IPS-15b (cell line): ENCODE results near the gene LFNG.

Experiments
- H3K27me3 ChIP-seq: one replicate; pipeline ENCODE4 v1.6.1; 2013; ENCODE audit warnings: low read length; ENCODE audit not compliant: control insufficient read depth, insufficient read depth
- H3K36me3 ChIP-seq: one replicate; pipeline ENCODE4 v1.6.1; 2013; ENCODE audit warnings: low read length; ENCODE audit not compliant: control insufficient read depth, insufficient read depth
- H3K4me1 ChIP-seq: one replicate; pipeline ENCODE4 v1.6.1; 2013; ENCODE audit warnings: mild to moderate bottlenecking, low read length; ENCODE audit not compliant: control insufficient read depth, insufficient read depth
- H3K4me3 ChIP-seq: one replicate; pipeline ENCODE4 v1.5.1; 2013; ENCODE audit warnings: low read depth, low read length
- H3K9ac ChIP-seq: one replicate; pipeline ENCODE4 v1.6.1; 2013; ENCODE audit warnings: low read depth, mild to moderate bottlenecking, low read length
- H3K9me3 ChIP-seq: one replicate; pipeline ENCODE4 v1.6.1; 2013; ENCODE audit warnings: mild to moderate bottlenecking, low read length; ENCODE audit not compliant: control insufficient read depth, insufficient read depth

Gene LFNG

GRCh38 chr7:2476776-2477446, 42.7 kb upstream of the LFNG start:
- no peaks in the 10 kb centered on the region for H3K9me3 ChIP-seq
- H3K4me3 ChIP-seq: no peak overlapping the region
- no peaks in the 10 kb centered on the region for H3K27me3 ChIP-seq
- H3K9ac ChIP-seq: no peak overlapping the region
- no peaks in the 10 kb centered on the region for H3K36me3 ChIP-seq
- H3K4me1 ChIP-seq: peaks cover 2% of the 10 kb centered on the region

GRCh38 chr7:2477447-2478398, 41.9 kb upstream of the LFNG start:
- H3K9ac ChIP-seq: no peak overlapping the region
- peaks cover 2% of the 10 kb centered on the region for H3K4me1 ChIP-seq
- no peaks in the 10 kb centered on the region for H3K9me3 ChIP-seq
- no peak overlapping the region for H3K4me3 ChIP-seq
- no peaks in the 10 kb centered on the region for H3K36me3 ChIP-seq
- H3K27me3 ChIP-seq: no peaks in the 10 kb centered on the region

GRCh38 chr7:2478399-2478785, 41.2 kb upstream of the LFNG start:
- H3K4me3 ChIP-seq: no peak overlapping the region
- H3K9me3 ChIP-seq: no peaks in the 10 kb centered on the region
- peaks cover 2% of the 10 kb centered on the region for H3K4me1 ChIP-seq
- H3K9ac ChIP-seq: no peak overlapping the region
- H3K36me3 ChIP-seq: no peaks in the 10 kb centered on the region
- no peaks in the 10 kb centered on the region for H3K27me3 ChIP-seq

GRCh38 chr7:2478800-2479199, 40.8 kb upstream of the LFNG start:
- H3K36me3 ChIP-seq: no peaks in the 10 kb centered on the region
- no peak overlapping the region for H3K4me3 ChIP-seq
- H3K4me1 ChIP-seq: peaks cover 2% of the 10 kb centered on the region
- no peaks in the 10 kb centered on the region for H3K27me3 ChIP-seq
- no peak overlapping the region for H3K9ac ChIP-seq
- no peaks in the 10 kb centered on the region for H3K9me3 ChIP-seq

GRCh38 chr7:2479276-2480069, 40.1 kb upstream of the LFNG start:
- Histone ChIP-seq H3K36me3 (no peaks in the 10 kb centered on the region), H3K9ac (no peak overlapping the region), H3K4me3 (no peak overlapping the region), H3K9me3 (no peaks in the 10 kb centered on the region), H3K4me1 (peaks cover 2% of the 10 kb centered on the region), H3K27me3 (no peaks in the 10 kb centered on the region)

GRCh38 chr7:2480070-2480408, 39.5 kb upstream of the LFNG start:
- Histone ChIP-seq H3K4me3 (no peak overlapping the region), H3K4me1 (peaks cover 2% of the 10 kb centered on the region), H3K9me3 (no peaks in the 10 kb centered on the region), H3K9ac (no peak overlapping the region), H3K27me3 (no peaks in the 10 kb centered on the region), H3K36me3 (no peaks in the 10 kb centered on the region)

- H3K36me3 ChIP-seq: no peaks in the 10 kb centered on the region
- H3K4me3 ChIP-seq: no peak overlapping the region
- no peaks in the 10 kb centered on the region for H3K27me3 ChIP-seq
- no peak overlapping the region for H3K9ac ChIP-seq
- peaks cover 2% of the 10 kb centered on the region for H3K4me1 ChIP-seq
- H3K9me3 ChIP-seq: no peaks in the 10 kb centered on the region
Measured at GRCh38 chr7:2481195-2481594, 38.4 kb upstream of the LFNG start.

- H3K27me3 ChIP-seq: no peaks in the 10 kb centered on the region
- no peaks in the 10 kb centered on the region for H3K9me3 ChIP-seq
- no peak overlapping the region for H3K9ac ChIP-seq
- no peak overlapping the region for H3K4me3 ChIP-seq
- no peaks in the 10 kb centered on the region for H3K36me3 ChIP-seq
- no peaks in the 10 kb centered on the region for H3K4me1 ChIP-seq
Measured at GRCh38 chr7:2482725-2483451, 36.7 kb upstream of the LFNG start.

GRCh38 chr7:2483494-2483893, 36.1 kb upstream of the LFNG start:
- H3K9ac ChIP-seq: no peak overlapping the region

GRCh38 chr7:2484868-2485267, 34.7 kb upstream of the LFNG start:
- Histone ChIP-seq H3K9ac (no peak overlapping the region), H3K4me1 (no peaks in the 10 kb centered on the region), H3K36me3 (no peaks in the 10 kb centered on the region), H3K27me3 (no peaks in the 10 kb centered on the region), H3K4me3 (no peak overlapping the region), H3K9me3 (no peaks in the 10 kb centered on the region)

More at GRCh38 chr7:2483494-2483893, 36.1 kb upstream of the LFNG start:
- Histone ChIP-seq H3K4me1 (no peaks in the 10 kb centered on the region), H3K36me3 (no peaks in the 10 kb centered on the region), H3K27me3 (no peaks in the 10 kb centered on the region), H3K9me3 (no peaks in the 10 kb centered on the region), H3K4me3 (no peak overlapping the region)

- H3K4me3 ChIP-seq: no peak overlapping the region
- no peaks in the 10 kb centered on the region for H3K9me3 ChIP-seq
- H3K9ac ChIP-seq: no peak overlapping the region
- H3K27me3 ChIP-seq: no peaks in the 10 kb centered on the region
- no peaks in the 10 kb centered on the region for H3K4me1 ChIP-seq
- no peaks in the 10 kb centered on the region for H3K36me3 ChIP-seq
Measured at GRCh38 chr7:2487586-2488271, 31.8 kb upstream of the LFNG start.
